Mucosa of stomach (tissue), 1 donor: ENCODE results near the gene ABCA2.

ENCODE experiments used
- H3K27me3 ChIP-seq: one replicate; pipeline ENCODE4 v1.7.0; 2013; ENCODE audit warnings: mild to moderate bottlenecking, low read length; ENCODE audit not compliant: control insufficient read depth, insufficient read depth
- H3K36me3 ChIP-seq: one replicate; pipeline ENCODE4 v1.7.0; 2013; ENCODE audit warnings: low read length; ENCODE audit not compliant: control insufficient read depth, insufficient read depth
- H3K4me1 ChIP-seq: one replicate; pipeline ENCODE4 v1.7.0; 2013; ENCODE audit warnings: mild to moderate bottlenecking, low read length; ENCODE audit not compliant: control insufficient read depth, insufficient read depth
- H3K4me3 ChIP-seq: one replicate; pipeline ENCODE4 v1.7.0; 2013; ENCODE audit warnings: low read length
- H3K9ac ChIP-seq: one replicate; pipeline ENCODE4 v1.7.0; 2013; ENCODE audit warnings: mild to moderate bottlenecking, low read length, moderate library complexity
- H3K9me3 ChIP-seq: one replicate; pipeline ENCODE4 v1.7.0; 2013; ENCODE audit warnings: mild to moderate bottlenecking, low read length, moderate library complexity; ENCODE audit not compliant: control insufficient read depth
- donor health status: Pancreatic carcinoma.

ABCA2 gene

GRCh38 chr9:136961279-136962065 lies 66.6 kb downstream of the ABCA2 start:
- Histone ChIP-seq H3K4me1 (peaks cover 11% of the 10 kb centered on the region), H3K4me3 (no peak overlapping the region)

GRCh38 chr9:136960938-136961275 lies 67.1 kb downstream of the ABCA2 start:
- Histone ChIP-seq H3K9ac (no peak overlapping the region), H3K9me3 (no peaks in the 10 kb centered on the region), H3K4me3 (no peak overlapping the region), H3K36me3 (no peaks in the 10 kb centered on the region), H3K4me1 (peaks cover 11% of the 10 kb centered on the region), H3K27me3 (peaks cover 3% of the 10 kb centered on the region)

More at GRCh38 chr9:136961279-136962065, 66.6 kb downstream of the ABCA2 start:
- H3K36me3 ChIP-seq = no peaks in the 10 kb centered on the region
- H3K27me3 ChIP-seq = peaks cover 6% of the 10 kb centered on the region
- H3K9ac ChIP-seq = no peak overlapping the region
- no peaks in the 10 kb centered on the region for H3K9me3 ChIP-seq

- H3K9me3 ChIP-seq = no peaks in the 10 kb centered on the region
- H3K36me3 ChIP-seq = no peaks in the 10 kb centered on the region
- H3K4me3 ChIP-seq = no peak overlapping the region
- H3K27me3 ChIP-seq = no peaks in the 10 kb centered on the region
- no peak overlapping the region for H3K9ac ChIP-seq
- peaks cover 11% of the 10 kb centered on the region for H3K4me1 ChIP-seq
These were observed 67.7 kb downstream of the ABCA2 start for GRCh38 chr9:136960212-136960937.

- Histone ChIP-seq H3K36me3 (no peaks in the 10 kb centered on the region), H3K4me3 (no peak overlapping the region), H3K9ac (no peak overlapping the region), H3K4me1 (peaks cover 3% of the 10 kb centered on the region), H3K9me3 (no peaks in the 10 kb centered on the region), H3K27me3 (no peaks in the 10 kb centered on the region)
These were observed 68.9 kb downstream of the ABCA2 start for GRCh38 chr9:136958898-136959850.

- no peaks in the 10 kb centered on the region for H3K27me3 ChIP-seq
- no peaks in the 10 kb centered on the region for H3K9me3 ChIP-seq
- no peaks in the 10 kb centered on the region for H3K4me1 ChIP-seq
- H3K9ac ChIP-seq = no peak overlapping the region
- no peaks in the 10 kb centered on the region for H3K36me3 ChIP-seq
- H3K4me3 ChIP-seq = no peak overlapping the region
These were observed 69.6 kb downstream of the ABCA2 start for GRCh38 chr9:136958473-136958872.

GRCh38 chr9:136957901-136958300 lies 70.1 kb downstream of the ABCA2 start:
- Histone ChIP-seq H3K4me1 (no peaks in the 10 kb centered on the region), H3K36me3 (no peaks in the 10 kb centered on the region), H3K9me3 (no peaks in the 10 kb centered on the region), H3K9ac (no peak overlapping the region), H3K4me3 (no peak overlapping the region), H3K27me3 (no peaks in the 10 kb centered on the region)

- Histone ChIP-seq H3K27me3 (no peaks in the 10 kb centered on the region), H3K36me3 (no peaks in the 10 kb centered on the region), H3K4me3 (no peak overlapping the region), H3K9me3 (no peaks in the 10 kb centered on the region), H3K4me1 (no peaks in the 10 kb centered on the region), H3K9ac (no peak overlapping the region)
These were observed 70.6 kb downstream of the ABCA2 start for GRCh38 chr9:136957461-136957860.
